Measurements from ENCODE around the gene PIAS1.
"Not testable (repeated sequence)": the region's sequence is repeated elsewhere in the genome, so short reads cannot be mapped to it uniquely, and the experiment has no call there.

The PIAS1 gene

DNA sequence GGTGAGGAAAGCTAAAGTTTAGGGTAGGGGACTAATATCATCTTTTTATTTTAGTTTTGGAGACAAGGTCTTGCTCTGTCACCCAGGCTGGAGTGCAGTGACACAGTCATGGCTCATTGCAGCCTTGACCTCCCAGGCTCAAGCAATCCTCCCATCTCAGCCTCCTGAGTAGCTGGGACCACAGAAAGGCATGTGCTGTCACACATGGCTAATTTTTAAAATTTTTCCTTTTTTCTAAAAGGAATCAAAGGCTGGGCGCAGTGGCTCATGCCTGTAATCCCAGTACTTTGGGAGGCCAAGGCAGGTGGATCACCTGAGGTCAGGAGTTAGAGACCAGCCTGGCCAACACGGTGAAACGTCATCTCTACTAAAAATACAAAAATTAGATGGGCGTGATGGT is 171.3 kb downstream of the PIAS1 start:
- not testable (repeated sequence) for H3K36me3 ChIP-seq (ENCODE audit: control insufficient read depth, low read depth, low read length); H3K4me3 ChIP-seq (ENCODE audit: low read length); H3K27me3 ChIP-seq (ENCODE audit: control insufficient read depth, insufficient read depth, low read length); H3K9me3 ChIP-seq (ENCODE audit: control insufficient read depth, low read depth, low read length); H3K9ac ChIP-seq (ENCODE audit: low read length); H3K27ac ChIP-seq (ENCODE audit: low read length)
- peaks cover 13% of the 10 kb centered on the region for H3K4me1 ChIP-seq (ENCODE audit: control insufficient read depth, low read depth, low read length)

DNA sequence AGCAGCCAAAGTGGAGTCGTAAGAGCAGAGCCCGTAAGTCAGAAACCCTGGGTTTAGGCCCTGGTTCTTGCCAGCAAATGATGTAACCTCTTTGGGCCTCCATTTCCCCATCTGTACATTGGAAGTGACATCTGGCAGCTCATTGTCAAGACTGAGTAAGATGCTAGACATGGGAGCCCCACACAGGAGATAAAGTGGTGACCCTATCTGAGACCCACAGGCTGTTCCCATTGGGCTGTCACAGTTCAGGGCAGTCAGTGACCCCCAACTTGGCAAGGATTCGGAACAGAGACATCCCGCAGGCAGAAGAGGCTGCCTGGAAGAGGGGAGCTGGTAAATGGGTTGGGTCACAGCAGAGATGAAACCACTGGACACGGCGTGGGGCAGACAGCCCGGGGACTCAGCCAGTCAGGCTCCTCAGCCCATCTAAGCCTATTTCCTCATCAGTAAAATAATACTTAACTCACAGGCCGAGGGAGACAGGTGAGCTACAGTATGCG is 173.6 kb downstream of the PIAS1 start:
- no peaks in the 10 kb centered on the region for H3K36me3 ChIP-seq (ENCODE audit: control insufficient read depth, low read depth, low read length)
- peaks cover 6% of the 10 kb centered on the region for H3K27me3 ChIP-seq (ENCODE audit: control insufficient read depth, insufficient read depth, low read length)
- peaks cover 13% of the 10 kb centered on the region for H3K4me1 ChIP-seq (ENCODE audit: control insufficient read depth, low read depth, low read length)
- H3K9ac ChIP-seq (ENCODE audit: low read length) = no peak overlapping the region
- H3K9me3 ChIP-seq (ENCODE audit: control insufficient read depth, low read depth, low read length) = no peaks in the 10 kb centered on the region
- H3K4me3 ChIP-seq (ENCODE audit: low read length) = peak overlapping the region; percentile 81
- no peak overlapping the region for H3K27ac ChIP-seq (ENCODE audit: low read length)

DNA sequence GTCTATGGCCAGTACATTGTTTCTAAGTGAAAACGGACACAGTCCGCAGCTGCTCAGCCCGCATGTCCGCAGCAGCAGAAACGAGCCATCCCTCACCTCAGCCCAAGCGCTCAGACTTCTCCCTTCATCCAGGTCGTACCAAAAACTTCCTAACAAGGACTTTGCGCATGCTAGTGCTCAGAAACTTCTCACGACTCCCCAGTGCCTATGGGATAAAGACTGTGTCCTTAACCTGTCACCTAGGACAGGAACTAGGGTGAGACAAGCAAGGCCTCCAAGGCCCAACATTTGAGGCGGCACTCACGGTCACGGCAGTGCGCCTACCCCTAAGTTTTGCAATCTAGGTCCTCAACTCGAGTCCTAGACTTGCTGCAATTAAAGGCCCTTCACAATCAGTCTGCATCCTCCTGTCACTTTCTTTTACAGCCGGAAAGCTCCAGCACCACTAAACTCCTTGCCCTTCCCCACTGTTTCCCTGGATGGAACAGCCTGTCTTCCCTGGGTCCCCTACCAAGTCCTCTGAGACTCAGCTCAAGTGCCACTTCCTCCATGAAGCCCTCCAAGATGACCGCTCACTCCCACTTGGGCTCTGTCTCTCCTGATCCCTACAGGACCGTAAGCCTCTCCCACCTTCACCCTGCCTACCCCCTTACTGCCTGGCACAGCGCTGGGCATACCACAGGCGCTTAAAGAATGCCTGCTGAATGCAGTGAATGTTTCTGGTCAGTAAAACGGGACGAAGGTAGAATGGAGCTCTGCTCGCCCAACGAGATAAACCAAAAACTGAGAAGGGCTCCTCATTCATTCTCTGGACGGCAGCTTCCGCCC is 174.2 kb downstream of the PIAS1 start:
- Histone ChIP-seq H3K9me3 (ENCODE audit: control insufficient read depth, low read depth, low read length) (no peaks in the 10 kb centered on the region), H3K4me1 (ENCODE audit: control insufficient read depth, low read depth, low read length) (peaks cover 13% of the 10 kb centered on the region), H3K27ac (ENCODE audit: low read length) (no peak overlapping the region), H3K9ac (ENCODE audit: low read length) (peak overlapping the region; percentile 89), H3K36me3 (ENCODE audit: control insufficient read depth, low read depth, low read length) (no peaks in the 10 kb centered on the region), H3K4me3 (ENCODE audit: low read length) (peak overlapping the region; percentile 81), H3K27me3 (ENCODE audit: control insufficient read depth, insufficient read depth, low read length) (peaks cover 6% of the 10 kb centered on the region)

DNA sequence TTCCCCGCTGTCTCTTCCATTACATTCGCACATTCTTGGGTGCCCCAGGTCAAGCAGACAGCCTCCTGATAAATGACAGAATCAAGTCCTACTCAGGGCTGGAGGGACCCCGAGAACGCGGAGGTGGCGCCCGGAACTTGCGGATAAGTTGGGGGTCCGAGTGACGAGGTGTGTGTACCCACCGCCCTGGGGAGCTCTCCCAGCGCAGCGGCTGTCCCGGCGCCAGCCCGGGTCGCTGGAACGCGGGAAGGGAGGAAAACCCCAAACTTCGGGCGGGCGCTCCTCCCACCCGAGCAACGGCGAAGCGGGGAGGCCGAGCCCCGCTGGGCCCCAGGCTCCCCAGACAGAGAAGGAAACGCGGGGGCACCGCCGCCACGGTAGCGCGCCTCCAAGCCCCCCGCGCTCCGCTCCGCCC is 174.9 kb downstream of the PIAS1 start:
- no peaks in the 10 kb centered on the region for H3K9me3 ChIP-seq (ENCODE audit: control insufficient read depth, low read depth, low read length)
- peaks cover 6% of the 10 kb centered on the region for H3K27me3 ChIP-seq (ENCODE audit: control insufficient read depth, insufficient read depth, low read length)
- peak overlapping the region; percentile 47 for H3K27ac ChIP-seq (ENCODE audit: low read length)
- H3K4me3 ChIP-seq (ENCODE audit: low read length) = peak overlapping the region; percentile 81
- H3K4me1 ChIP-seq (ENCODE audit: control insufficient read depth, low read depth, low read length) = peaks cover 13% of the 10 kb centered on the region
- H3K9ac ChIP-seq (ENCODE audit: low read length) = peak overlapping the region; percentile 89
- no peaks in the 10 kb centered on the region for H3K36me3 ChIP-seq (ENCODE audit: control insufficient read depth, low read depth, low read length)

DNA sequence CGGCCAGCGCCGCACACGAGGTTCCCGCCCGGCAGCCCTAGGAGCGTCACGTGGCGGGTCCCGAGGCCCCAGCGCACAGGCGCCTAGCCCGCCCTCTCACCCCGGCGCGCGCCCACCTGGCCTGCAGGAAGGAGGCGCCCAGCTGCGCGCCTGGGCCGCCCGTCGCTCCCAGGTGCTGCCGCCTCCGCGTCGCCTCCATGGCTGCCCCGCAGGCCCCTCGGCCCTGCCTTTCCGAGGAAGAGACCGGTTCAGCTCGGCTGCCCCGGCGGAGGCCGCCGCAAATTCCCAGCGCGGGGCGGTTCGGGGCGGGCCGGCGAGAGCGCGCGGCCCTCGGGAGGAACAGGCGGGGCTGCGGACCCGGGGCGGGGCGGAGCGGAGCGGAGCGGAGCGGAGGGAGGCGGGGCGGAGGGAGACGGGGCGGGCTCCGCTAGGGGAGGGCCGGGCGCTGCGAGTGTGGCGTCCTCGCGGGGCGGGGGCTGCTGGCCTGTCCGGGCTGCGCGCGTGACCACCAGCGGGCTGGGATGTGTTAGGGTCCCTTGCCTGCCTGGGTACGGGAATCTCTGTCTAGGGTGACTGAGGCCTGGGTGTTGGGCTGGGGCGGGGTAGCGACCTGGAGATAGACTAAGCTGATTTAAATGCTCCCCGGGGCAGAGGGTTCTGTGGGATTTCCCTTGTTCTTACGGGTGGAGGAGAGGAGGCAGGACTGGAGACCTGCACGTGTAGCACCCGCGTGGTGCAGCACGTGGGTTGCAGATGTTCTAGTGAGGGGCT is 175.5 kb downstream of the PIAS1 start, which contains the start of gene CLN6:
Gene CLN6, minus strand, starts transcription at position 343 of the 771 bp plus-strand sequence. Its CDS starts 144 bp downstream, at position 199.
- peak within 1 kb of the TSS; percentile 81 for H3K4me3 ChIP-seq (ENCODE audit: low read length)
- no peaks in the 10 kb centered on the region for H3K36me3 ChIP-seq (ENCODE audit: control insufficient read depth, low read depth, low read length)
- H3K4me1 ChIP-seq (ENCODE audit: control insufficient read depth, low read depth, low read length) = peaks cover 13% of the 10 kb centered on the region
- no peaks in the 10 kb centered on the region for H3K9me3 ChIP-seq (ENCODE audit: control insufficient read depth, low read depth, low read length)
- H3K27ac ChIP-seq (ENCODE audit: low read length) = peak within 1 kb of the TSS; percentile 47
- peak within 1 kb of the TSS; percentile 89 for H3K9ac ChIP-seq (ENCODE audit: low read length)
- H3K27me3 ChIP-seq (ENCODE audit: control insufficient read depth, insufficient read depth, low read length) = peaks cover 6% of the 10 kb centered on the region

DNA sequence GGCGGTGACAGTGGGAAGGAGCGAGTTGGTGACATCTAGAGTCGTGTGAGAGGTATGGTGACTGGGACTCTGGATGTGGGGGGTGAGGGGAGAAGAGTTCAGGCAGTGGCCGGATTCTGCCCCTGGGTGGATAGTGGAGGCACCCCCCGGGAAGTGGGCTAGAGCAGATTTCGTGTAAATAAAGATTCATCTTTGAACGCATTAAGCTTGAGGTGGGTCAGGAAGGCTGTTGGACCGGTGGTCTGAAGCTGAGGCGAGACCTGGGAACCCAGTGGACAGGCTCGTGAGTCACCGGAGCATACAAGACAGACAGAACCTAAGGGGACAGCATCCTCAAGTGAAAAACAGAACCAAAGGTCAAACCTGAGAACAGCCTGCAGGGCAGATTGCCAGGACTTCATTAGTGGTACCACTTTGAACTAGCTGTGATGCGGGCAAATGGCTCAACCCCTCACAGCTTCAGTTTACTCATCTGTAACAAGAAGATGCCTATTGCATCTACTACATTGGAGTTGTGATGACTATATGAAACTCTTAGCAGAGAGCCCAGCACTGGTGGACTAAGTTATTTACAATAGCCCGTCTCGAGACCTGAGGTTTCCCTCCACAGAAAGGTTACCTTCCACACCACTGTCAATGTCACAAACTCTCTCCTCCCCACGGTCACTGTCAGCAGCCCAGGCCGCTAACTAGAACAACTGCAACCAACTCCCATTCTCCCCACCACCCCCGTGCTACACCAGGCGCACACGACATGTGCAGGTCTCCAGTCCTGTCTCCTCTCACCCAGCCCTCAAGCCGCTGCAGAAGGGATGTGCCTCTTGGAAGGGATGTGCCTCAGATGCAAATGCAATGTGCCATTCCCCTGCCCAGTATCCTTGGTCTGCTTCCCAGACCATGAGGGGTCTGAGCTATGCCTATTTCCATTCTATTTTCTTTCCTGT is 176.3 kb downstream of the PIAS1 start:
- no peaks in the 10 kb centered on the region for H3K36me3 ChIP-seq (ENCODE audit: control insufficient read depth, low read depth, low read length)
- H3K27me3 ChIP-seq (ENCODE audit: control insufficient read depth, insufficient read depth, low read length) = peaks cover 6% of the 10 kb centered on the region
- H3K9me3 ChIP-seq (ENCODE audit: control insufficient read depth, low read depth, low read length) = no peaks in the 10 kb centered on the region
- H3K4me1 ChIP-seq (ENCODE audit: control insufficient read depth, low read depth, low read length) = peaks cover 13% of the 10 kb centered on the region
- H3K27ac ChIP-seq (ENCODE audit: low read length) = no peak overlapping the region
- H3K9ac ChIP-seq (ENCODE audit: low read length) = peak overlapping the region; percentile 89
- peak overlapping the region; percentile 81 for H3K4me3 ChIP-seq (ENCODE audit: low read length)

DNA sequence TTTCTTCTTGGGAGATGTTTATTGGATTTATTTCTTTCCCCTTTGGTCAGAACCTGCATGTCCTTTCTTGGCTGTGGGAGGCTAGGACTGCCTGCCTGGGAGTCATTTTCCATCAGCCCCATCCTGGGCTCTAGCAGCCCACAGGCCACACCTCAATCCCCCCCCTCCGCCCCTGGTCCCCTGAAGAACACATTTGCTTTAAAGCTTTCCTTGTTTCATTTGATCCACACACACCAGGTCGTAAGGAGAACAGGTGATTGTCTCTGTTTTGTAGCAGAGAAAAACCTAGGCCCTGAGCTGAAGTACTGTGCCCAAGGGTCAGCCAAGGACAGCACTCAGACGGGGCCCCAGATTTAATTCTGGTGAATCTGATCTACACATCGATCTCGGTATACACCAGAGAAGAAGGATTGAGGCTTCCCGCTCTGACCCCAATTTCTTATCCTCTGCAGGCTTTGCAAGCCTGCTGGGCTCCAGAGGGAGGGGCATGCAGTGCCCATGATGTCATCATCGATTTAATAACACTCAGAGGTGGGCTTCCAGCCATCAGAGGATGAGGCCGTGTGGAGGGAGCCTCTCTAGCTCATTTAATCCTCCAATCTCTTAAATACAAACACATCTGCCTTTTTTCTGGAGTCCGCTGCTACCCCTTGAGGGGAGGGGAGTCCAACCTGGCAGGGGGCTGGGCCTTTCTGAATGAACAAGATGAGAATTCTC is 177.1 kb downstream of the PIAS1 start:
- H3K9me3 ChIP-seq (ENCODE audit: control insufficient read depth, low read depth, low read length) = no peaks in the 10 kb centered on the region
- H3K27me3 ChIP-seq (ENCODE audit: control insufficient read depth, insufficient read depth, low read length) = peaks cover 6% of the 10 kb centered on the region
- H3K27ac ChIP-seq (ENCODE audit: low read length) = no peak overlapping the region
- H3K4me3 ChIP-seq (ENCODE audit: low read length) = no peak overlapping the region
- peaks cover 13% of the 10 kb centered on the region for H3K4me1 ChIP-seq (ENCODE audit: control insufficient read depth, low read depth, low read length)
- H3K36me3 ChIP-seq (ENCODE audit: control insufficient read depth, low read depth, low read length) = no peaks in the 10 kb centered on the region
- H3K9ac ChIP-seq (ENCODE audit: low read length) = no peak overlapping the region

DNA sequence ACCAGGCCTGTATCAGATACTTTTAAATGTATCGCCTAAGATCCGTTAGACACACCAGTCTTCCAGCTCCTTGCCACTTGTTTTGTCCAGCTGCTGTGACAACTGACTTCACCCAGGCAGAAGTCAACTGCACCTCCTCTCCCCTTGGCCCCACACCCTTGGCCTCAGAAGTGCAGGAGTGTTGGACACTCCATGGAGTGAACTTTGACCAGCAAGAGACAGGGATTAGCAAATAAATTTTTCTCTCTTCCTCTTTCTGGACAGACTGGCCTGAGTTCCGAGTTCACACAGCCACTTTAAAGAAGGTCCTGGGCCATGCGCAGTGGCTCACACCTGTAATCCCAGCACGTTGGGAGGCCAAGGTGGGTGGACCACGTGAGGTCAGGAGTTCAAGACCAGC is 178.3 kb downstream of the PIAS1 start:
- Histone ChIP-seq H3K27ac (ENCODE audit: low read length) (no peak overlapping the region), H3K4me3 (ENCODE audit: low read length) (no peak overlapping the region), H3K27me3 (ENCODE audit: control insufficient read depth, insufficient read depth, low read length) (peaks cover 6% of the 10 kb centered on the region), H3K4me1 (ENCODE audit: control insufficient read depth, low read depth, low read length) (peaks cover 13% of the 10 kb centered on the region), H3K9ac (ENCODE audit: low read length) (no peak overlapping the region), H3K9me3 (ENCODE audit: control insufficient read depth, low read depth, low read length) (no peaks in the 10 kb centered on the region), H3K36me3 (ENCODE audit: control insufficient read depth, low read depth, low read length) (no peaks in the 10 kb centered on the region)

DNA sequence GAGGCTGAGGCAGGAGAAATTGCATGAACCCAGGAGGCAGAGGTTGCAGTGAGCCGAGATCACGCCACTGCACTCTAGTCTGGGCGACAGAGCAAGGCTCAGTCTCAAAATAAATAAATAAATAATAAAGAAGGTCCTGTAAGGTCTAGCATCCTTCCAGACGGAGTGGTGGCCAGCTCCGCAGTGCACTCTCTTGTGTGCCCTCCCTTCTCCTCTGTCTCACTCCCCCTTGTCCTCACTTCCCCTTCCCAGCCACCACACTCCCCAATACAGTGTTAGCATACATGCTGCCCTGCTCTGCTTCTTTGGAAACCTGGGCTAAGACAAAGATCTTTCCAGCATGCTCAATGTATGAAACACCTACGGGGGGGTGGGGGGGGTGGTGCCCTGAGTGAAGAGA is 178.8 kb downstream of the PIAS1 start:
- Histone ChIP-seq H3K4me1 (ENCODE audit: control insufficient read depth, low read depth, low read length) (peaks cover 11% of the 10 kb centered on the region), H3K27ac (ENCODE audit: low read length) (no peak overlapping the region), H3K9ac (ENCODE audit: low read length) (no peak overlapping the region), H3K9me3 (ENCODE audit: control insufficient read depth, low read depth, low read length) (no peaks in the 10 kb centered on the region), H3K27me3 (ENCODE audit: control insufficient read depth, insufficient read depth, low read length) (peaks cover 6% of the 10 kb centered on the region), H3K4me3 (ENCODE audit: low read length) (no peak overlapping the region), H3K36me3 (ENCODE audit: control insufficient read depth, low read depth, low read length) (no peaks in the 10 kb centered on the region)

DNA sequence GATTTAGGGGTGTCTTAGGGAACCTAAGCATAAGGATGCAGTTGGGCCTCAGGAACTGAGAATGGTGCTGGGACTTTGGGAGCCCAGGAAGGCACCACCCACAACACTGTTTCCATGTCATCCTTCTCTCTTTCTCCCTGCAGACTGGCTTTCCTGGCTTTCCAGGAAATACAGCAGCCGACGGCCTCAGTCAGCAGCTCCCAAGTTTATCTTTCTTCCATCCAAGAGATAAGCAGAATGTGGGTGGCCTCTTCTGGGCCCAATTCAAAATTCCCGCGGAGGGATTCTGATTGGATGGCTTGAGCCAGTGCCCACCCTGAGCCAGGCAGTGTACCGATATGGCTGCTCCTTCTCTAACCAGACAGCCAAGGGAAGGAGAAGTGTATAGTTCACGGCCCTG is 179.9 kb downstream of the PIAS1 start:
- Histone ChIP-seq H3K4me3 (ENCODE audit: low read length) (no peak overlapping the region), H3K9ac (ENCODE audit: low read length) (no peak overlapping the region), H3K9me3 (ENCODE audit: control insufficient read depth, low read depth, low read length) (no peaks in the 10 kb centered on the region), H3K27ac (ENCODE audit: low read length) (no peak overlapping the region), H3K36me3 (ENCODE audit: control insufficient read depth, low read depth, low read length) (no peaks in the 10 kb centered on the region), H3K27me3 (ENCODE audit: control insufficient read depth, insufficient read depth, low read length) (peaks cover 6% of the 10 kb centered on the region), H3K4me1 (ENCODE audit: control insufficient read depth, low read depth, low read length) (peaks cover 4% of the 10 kb centered on the region)
